Adipose tissue (tissue), 3 donors: ENCODE data around the gene ETDC. TPM values are rescaled to one million over a fixed set of nuclear protein-coding genes. Genes with fewer than 3 reads are reported as not detected.

Experiments
- H3K27ac ChIP-seq: one replicate; pipeline ENCODE4 v1.5.1; 2013; ENCODE audit warnings: low read depth, low read length
- WGBS, 3 donors: extraction: QIAGEN DNeasy Blood & Tissue Kit; methylation state at CpG; one replicate each; pipeline ENCODE4 v1.1.7; 2013; 5-methylcytosine and 5-hydroxymethylcytosine counted together
- polyA plus RNA-seq, 3 donors: library from polyadenylated mRNA; stranded (reverse); fragments of 200-250 nt; gene quantifications; one replicate each; pipeline ENCODE4 v1.2.3, GENCODE V29; 2013
- donor health status: healthy with polysubstance abuse.
- donor health status: Bipolar disorder and iron deficiency.
- donor health status: healthy.

ETDC gene
- polyA plus RNA-seq, 3 donors, result not detected

GRCh38 chrX:135330706-135331105 is 21.4 kb downstream of the ETDC start:
- whole genome bisulfite sequencing, 3 donors, result 42 to 74% (median 45%) methylated on average over 1 of the region's 1 CpG
- H3K27ac ChIP-seq, result no peak overlapping the region

GRCh38 chrX:135331525-135331924 is 22.2 kb downstream of the ETDC start:
- WGBS, 3 donors, result 59 to 96% (median 95%) methylated on average over 2 of the region's 2 CpGs
- H3K27ac ChIP-seq, result no peak overlapping the region

- H3K27ac ChIP-seq, result no peak overlapping the region
- 68 to 83% (median 82%) methylated on average over 2 of the region's 2 CpGs for WGBS, 3 donors
These were observed 31.6 kb downstream of the ETDC start for GRCh38 chrX:135340831-135341230.

- 4 to 40% (median 5%) methylated on average over 18 of the region's 18 CpGs for WGBS, 3 donors
- H3K27ac ChIP-seq, result no peak overlapping the region
These were observed 35.9 kb downstream of the ETDC start for GRCh38 chrX:135345107-135345589.

GRCh38 chrX:135346975-135347374 is 37.7 kb downstream of the ETDC start:
- WGBS, 3 donors, result 63 to 76% (median 69%) methylated on average over 6 of the region's 6 CpGs
- H3K27ac ChIP-seq, result no peak overlapping the region

- no peak overlapping the region for H3K27ac ChIP-seq
These were observed 38.2 kb downstream of the ETDC start for GRCh38 chrX:135347381-135348016.

GRCh38 chrX:135354288-135354687 is 45.0 kb downstream of the ETDC start:
- H3K27ac ChIP-seq, result no peak overlapping the region

Other genes with a start within 250 kb of the ETDC start
- gene SMIM10L2B, start 210.8 kb upstream of the ETDC start, polyA plus RNA-seq, result 1 to 10 TPM in 1 of 3 donors, under 1 TPM in 2; 0.85 to 1.2 (median 0.98) TPM
- not detected for gene ETDB, start 189.0 kb upstream of the ETDC start, polyA plus RNA-seq
- not detected for gene CT55, start 138.1 kb upstream of the ETDC start, polyA plus RNA-seq
- gene ETDA, start 57.4 kb upstream of the ETDC start, polyA plus RNA-seq, result not detected
- 1 to 10 TPM; 3.8 to 4.8 (median 4.0) TPM for gene ZNF75D, start 34.6 kb downstream of the ETDC start, polyA plus RNA-seq
- 1 to 10 TPM; 1.8 to 3.6 (median 2.1) TPM for gene ZNF449, start 35.3 kb downstream of the ETDC start, polyA plus RNA-seq
- 1 to 10 TPM in 1 of 3 donors, under 1 TPM in 2; 0.56 to 1.0 (median 0.91) TPM for gene SMIM10L2A, start 112.5 kb downstream of the ETDC start, polyA plus RNA-seq
- gene INTS6L, start 211.2 kb downstream of the ETDC start, polyA plus RNA-seq, result 1 to 10 TPM; 1.2 to 2.4 (median 2.3) TPM